Measurements from ENCODE around the gene TAF1A.

Gene TAF1A

DNA sequence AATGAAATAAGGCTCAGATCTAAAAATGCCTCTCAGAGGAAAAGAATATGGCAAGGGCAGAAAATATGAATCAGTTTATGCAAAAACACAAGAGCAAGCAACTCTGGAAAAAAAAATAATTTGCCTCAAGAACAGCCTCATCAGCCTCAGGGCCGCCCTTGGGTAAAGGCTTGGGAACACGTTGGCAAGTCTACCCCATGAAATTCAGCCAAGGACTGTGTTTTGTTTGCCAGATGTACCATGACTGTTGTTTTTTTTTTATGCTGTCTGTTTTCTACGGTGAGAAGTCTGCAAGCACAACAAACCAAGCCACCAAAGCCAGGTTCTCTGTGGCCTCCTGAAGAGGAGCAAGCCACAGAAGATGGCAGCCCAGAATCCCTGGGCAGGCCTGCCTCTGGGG is 59.8 kb downstream of the TAF1A start:
- H3K4me3 ChIP-seq (ENCODE audit: control insufficient read depth, low read depth, low read length) = no peak overlapping the region
- TF ChIP-seq, protein P1, sequence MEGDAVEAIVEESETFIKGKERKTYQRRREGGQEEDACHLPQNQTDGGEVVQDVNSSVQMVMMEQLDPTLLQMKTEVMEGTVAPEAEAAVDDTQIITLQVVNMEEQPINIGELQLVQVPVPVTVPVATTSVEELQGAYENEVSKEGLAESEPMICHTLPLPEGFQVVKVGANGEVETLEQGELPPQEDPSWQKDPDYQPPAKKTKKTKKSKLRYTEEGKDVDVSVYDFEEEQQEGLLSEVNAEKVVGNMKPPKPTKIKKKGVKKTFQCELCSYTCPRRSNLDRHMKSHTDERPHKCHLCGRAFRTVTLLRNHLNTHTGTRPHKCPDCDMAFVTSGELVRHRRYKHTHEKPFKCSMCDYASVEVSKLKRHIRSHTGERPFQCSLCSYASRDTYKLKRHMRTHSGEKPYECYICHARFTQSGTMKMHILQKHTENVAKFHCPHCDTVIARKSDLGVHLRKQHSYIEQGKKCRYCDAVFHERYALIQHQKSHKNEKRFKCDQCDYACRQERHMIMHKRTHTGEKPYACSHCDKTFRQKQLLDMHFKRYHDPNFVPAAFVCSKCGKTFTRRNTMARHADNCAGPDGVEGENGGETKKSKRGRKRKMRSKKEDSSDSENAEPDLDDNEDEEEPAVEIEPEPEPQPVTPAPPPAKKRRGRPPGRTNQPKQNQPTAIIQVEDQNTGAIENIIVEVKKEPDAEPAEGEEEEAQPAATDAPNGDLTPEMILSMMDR (IDR thresholded peaks at IDR 0.05; ENCODE audit: control insufficient read depth, insufficient read depth, low read depth, low read length, missing control alignments) = no peak
- DNase-seq (ENCODE audit: low read depth) = no peak

DNA sequence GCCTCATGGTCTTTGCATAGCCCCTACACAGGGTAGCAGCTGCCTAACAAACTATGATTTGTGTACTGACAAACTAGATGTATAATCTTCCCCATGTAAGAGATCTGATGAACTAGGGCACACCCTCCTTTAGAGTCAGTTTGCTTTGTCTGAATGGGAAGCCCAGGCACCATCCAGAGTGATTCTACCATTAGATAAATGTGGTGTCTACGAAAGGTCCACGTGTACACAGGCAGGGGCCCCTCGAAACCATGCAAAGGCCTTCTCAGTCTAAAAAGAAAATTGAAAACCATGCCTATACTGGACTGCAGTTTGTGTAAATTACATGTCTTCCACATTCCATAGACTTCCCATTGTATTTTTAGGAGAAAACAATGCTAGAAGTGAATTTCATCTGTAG is 60.6 kb downstream of the TAF1A start:
- DNase-seq (ENCODE audit: low read depth) = no peak
- H3K4me3 ChIP-seq (ENCODE audit: control insufficient read depth, low read depth, low read length) = no peak overlapping the region
- TF ChIP-seq, protein P1 (IDR thresholded peaks at IDR 0.05; ENCODE audit: control insufficient read depth, insufficient read depth, low read depth, low read length, missing control alignments) = no peak

DNA sequence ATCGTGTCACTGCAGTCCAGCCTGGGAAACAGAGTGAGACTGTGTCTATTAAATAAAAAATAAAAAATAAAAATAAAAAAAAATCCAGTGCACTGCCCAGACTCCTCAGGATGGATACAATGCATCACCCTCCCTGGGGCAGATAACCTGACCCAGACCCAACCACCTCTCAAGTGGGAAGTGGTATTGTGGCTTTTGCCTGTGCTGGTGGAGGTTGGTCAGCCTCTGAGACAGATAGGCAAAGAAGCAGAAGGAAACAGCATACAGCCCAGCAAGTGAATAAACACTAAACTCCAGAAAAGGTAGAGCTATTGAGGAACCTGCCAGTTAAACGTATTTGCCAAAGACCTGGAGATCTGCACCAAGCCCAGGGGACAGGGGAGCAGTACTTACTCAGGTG is 63.8 kb downstream of the TAF1A start:
- no peak overlapping the region for H3K4me3 ChIP-seq (ENCODE audit: control insufficient read depth, low read depth, low read length)
- DNase-seq (ENCODE audit: low read depth) = no peak
- TF ChIP-seq, protein P1 (IDR thresholded peaks at IDR 0.05; ENCODE audit: control insufficient read depth, insufficient read depth, low read depth, low read length, missing control alignments) = no peak

DNA sequence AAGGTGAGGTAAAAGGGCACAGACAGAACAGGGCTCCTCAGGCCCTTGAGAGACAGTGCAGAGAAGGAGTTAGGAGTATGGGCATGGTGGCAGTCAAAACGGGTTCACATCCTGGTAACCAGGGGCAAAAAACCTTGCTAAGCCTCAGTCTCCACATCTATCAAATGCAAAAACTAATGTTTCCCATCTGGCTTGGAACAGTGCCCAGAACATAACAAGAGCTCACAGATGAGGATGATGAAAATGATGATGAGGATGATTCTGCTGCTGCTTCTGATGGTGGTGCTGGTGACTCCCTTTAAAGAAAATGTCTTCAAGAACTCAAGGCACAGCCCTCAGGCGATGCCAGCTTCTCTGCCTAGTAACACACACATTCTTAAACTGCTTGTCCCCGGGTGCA is 65.9 kb downstream of the TAF1A start:
- no peak for DNase-seq (ENCODE audit: low read depth)
- TF ChIP-seq, protein P1 (IDR thresholded peaks at IDR 0.05; ENCODE audit: control insufficient read depth, insufficient read depth, low read depth, low read length, missing control alignments) = no peak
- no peak overlapping the region for H3K4me3 ChIP-seq (ENCODE audit: control insufficient read depth, low read depth, low read length)

DNA sequence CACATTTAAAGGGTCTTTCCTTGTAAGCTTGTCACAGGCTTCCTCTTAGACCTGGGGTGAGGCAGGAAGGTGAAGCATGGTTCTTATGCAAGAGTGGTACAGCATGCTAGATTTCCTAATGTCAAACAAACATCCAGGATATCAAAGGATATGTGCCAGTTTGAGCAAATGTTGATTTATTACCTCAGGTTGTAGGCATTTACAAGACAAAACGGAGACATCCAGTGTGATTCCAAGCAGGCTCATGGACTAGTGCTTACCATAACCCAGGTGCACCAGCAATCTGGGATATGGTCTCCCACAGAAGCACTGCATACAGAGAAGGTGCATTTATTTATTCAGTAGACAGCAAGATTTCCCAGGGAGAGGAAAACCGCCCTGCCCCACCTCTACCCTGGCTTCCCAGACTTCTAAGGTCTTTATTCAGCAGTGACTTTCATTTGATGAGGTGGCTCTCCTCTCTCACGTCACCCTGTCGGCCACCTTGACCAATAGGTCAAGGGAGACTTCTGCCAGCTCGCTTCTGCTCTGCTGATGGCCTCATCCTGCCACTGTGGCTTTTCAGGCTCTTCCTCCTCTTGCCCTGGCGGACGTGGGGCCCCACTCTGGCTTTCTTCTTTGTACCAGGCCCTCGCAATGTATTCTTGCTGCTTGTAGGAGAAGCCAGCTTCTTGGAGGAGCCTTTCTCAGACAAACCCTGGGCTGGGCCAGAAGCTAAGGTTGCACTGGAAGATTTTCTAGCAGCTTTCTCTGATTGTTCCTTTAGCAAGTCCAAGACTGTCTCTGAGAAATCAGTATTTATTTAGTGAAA is 67.4 kb downstream of the TAF1A start:
- TF ChIP-seq, protein P1 (IDR thresholded peaks at IDR 0.05; ENCODE audit: control insufficient read depth, insufficient read depth, low read depth, low read length, missing control alignments) = no peak
- no peak for DNase-seq (ENCODE audit: low read depth)
- no peak overlapping the region for H3K4me3 ChIP-seq (ENCODE audit: control insufficient read depth, low read depth, low read length)

DNA sequence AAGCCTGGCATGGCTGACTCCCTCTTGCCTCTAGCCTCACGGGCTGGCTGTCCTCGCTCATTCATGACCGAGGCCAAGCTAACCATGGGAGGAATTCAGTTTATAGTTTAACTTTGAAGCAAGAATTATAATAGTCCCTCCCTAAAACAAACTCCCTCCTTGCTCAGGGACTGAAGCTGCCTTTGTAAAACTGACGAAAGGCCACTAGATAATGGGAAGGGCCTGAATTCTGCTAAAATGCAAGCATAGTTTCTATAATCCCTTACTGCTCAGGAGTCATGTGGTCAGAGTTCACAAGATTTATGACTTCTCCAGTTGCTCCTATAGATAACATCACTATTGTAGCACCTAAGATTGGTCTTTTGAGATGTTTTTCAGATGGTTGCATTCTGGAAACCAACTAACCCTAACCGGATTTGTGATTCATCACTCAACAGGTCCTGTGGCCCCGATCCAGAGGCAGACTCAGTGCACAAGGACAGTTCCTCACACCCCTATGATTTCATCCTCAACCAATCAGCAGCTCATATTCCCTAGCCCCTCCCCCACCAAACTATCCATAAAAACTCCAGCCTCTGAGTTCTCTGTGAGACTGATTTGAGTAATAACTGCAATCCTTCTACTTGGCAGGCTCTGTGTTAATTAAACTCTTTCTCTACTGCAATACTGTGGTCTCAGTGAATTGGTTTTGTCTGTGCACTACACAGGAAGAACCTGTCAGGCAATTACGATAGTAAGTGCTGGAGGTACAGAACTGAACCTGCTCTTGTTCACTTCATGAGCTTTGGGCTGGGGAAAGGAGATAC is 68.2 kb downstream of the TAF1A start:
- TF ChIP-seq, protein P1 (IDR thresholded peaks at IDR 0.05; ENCODE audit: control insufficient read depth, insufficient read depth, low read depth, low read length, missing control alignments) = no peak
- H3K4me3 ChIP-seq (ENCODE audit: control insufficient read depth, low read depth, low read length) = no peak overlapping the region
- no peak for DNase-seq (ENCODE audit: low read depth)
